HepG2 (cell line): ENCODE measurements around the gene TP53BP2. TPM values are rescaled to one million over a fixed set of nuclear protein-coding genes. Genes with fewer than 3 reads are reported as not detected.
A peak's percentile ranks its signal among the peaks of the same experiment; 100 is the strongest.

Source experiments
- ATAC-seq: fragments of 200-7000 bp; cut with Tn5 transposase; 3 replicates; pipeline ENCODE4 v1.9.1; 2020; ENCODE audit warnings: mild to moderate bottlenecking, moderate library complexity
- BruUV-seq: library from RNA; stranded (reverse); fragments of 400-500 nt; replicated peaks from 2 replicates; lab custom pipeline; 2021; lab: Mats Ljungman, UMichigan
- CTCF ChIA-PET: fragments of 300-600 bp; formaldehyde crosslinking; extraction: SDS; loops from one replicate; lab custom pipeline; 2021; ENCODE audit warnings: low total read pairs, inconsistent platforms, low intra/inter-chr PET ratio; lab: Yijun Ruan, JAX
- POLR2A ChIA-PET: fragments of 350-600 bp; sonication (Branson Sonifier 250); formaldehyde crosslinking; loops from one replicate; lab custom pipeline; 2020; ENCODE audit warnings: antibody characterized with exemption, inconsistent platforms; lab: Yijun Ruan, JAX
- DNase-seq: peaks from one replicate; pipeline ENCODE4 v3.0.0-alpha.2; 2015; ENCODE audit warnings: low spot score
- FAIRE-seq: peaks from 3 replicates; lab custom pipeline; 2011; peaks lifted over from hg19 to GRCh38; lab: Jason Lieb, UNC
- H2AFZ ChIP-seq: one replicate; pipeline ENCODE4 v1.6.1; 2011; ENCODE audit warnings: low read length, inconsistent platforms
- H3K27ac ChIP-seq: fragments of 300-600 bp; 3 replicates; pipeline ENCODE4 v1.8.0; 2011; ENCODE audit warnings: mixed run types, mild to moderate bottlenecking, mixed read lengths, low read length, inconsistent platforms; ENCODE audit not compliant: insufficient read depth; ENCODE audit errors: extremely low read length
- H3K27me3 ChIP-seq, 2 experiments: fragments of 200-600 bp in 1 of 2; 2 replicates in 1 of 2; 3 replicates in 1 of 2; pipeline versions ENCODE4 v1.6.0 to v1.8.0; 2011; ENCODE audit warnings: low read length in 2 of 2, mild to moderate bottlenecking in 2 of 2, moderate library complexity in 2 of 2, inconsistent platforms in 1 of 2; ENCODE audit not compliant: insufficient read depth in 2 of 2, control insufficient read depth in 1 of 2
- H3K36me3 ChIP-seq, 2 experiments: fragments of 200-600 bp in 1 of 2; replicated peaks in 1 of 2; 2 replicates in 1 of 2; 3 replicates in 1 of 2; pipeline versions ENCODE4 v1.5.1 to v1.8.0; 2011; ENCODE audit warnings: low read length in 2 of 2, inconsistent platforms in 1 of 2; ENCODE audit not compliant: insufficient read depth in 2 of 2, control insufficient read depth in 1 of 2
- H3K4me1 ChIP-seq: 2 replicates; pipeline ENCODE4 v1.5.1; 2012; ENCODE audit warnings: low read length, inconsistent platforms; ENCODE audit not compliant: insufficient read depth
- H3K4me2 ChIP-seq: 2 replicates; pipeline ENCODE4 v1.6.0; 2011; ENCODE audit warnings: low read depth, low read length, inconsistent platforms
- H3K4me3 ChIP-seq, 3 experiments: fragments of 200-600 bp in 1 of 3; sonication (generic), shearing (Covaris generic) in 1 of 3; replicated peaks in 1 of 3; 2 replicates each; pipeline ENCODE4 v1.5.1; 2011 to 2016; ENCODE audit warnings: low read length in 3 of 3, inconsistent platforms in 2 of 3, low read depth in 2 of 3, mild to moderate bottlenecking in 2 of 3, control low read depth in 1 of 3, mixed read lengths in 1 of 3; ENCODE audit not compliant: insufficient read depth in 1 of 3
- H3K79me2 ChIP-seq: one replicate; pipeline ENCODE4 v1.6.1; 2011; ENCODE audit warnings: low read length, inconsistent platforms; ENCODE audit not compliant: insufficient read depth
- H3K9ac ChIP-seq: 2 replicates; pipeline ENCODE4 v1.6.0; 2011; ENCODE audit warnings: mild to moderate bottlenecking, low read depth, low read length, inconsistent platforms; ENCODE audit not compliant: insufficient read depth
- H3K9me3 ChIP-seq: 2 replicates; pipeline ENCODE4 v1.5.1; 2012; ENCODE audit warnings: mild to moderate bottlenecking, low read length
- H4K20me1 ChIP-seq: 2 replicates; pipeline ENCODE4 v1.6.0; 2011; ENCODE audit warnings: inconsistent platforms, mild to moderate bottlenecking, low read length, moderate library complexity; ENCODE audit not compliant: insufficient read depth
- ATF6 ChIP-seq: sonication (generic); formaldehyde crosslinking; conservative IDR thresholded peaks from 2 replicates; pipeline ENCODE4 v1.4.0; 2020; ENCODE audit warnings: missing genetic modification reagents
- FOSL1 ChIP-seq: sonication (generic); formaldehyde crosslinking; IDR thresholded peaks from 2 replicates; pipeline ENCODE4 v1.9.0; 2021; ENCODE audit warnings: missing genetic modification reagents, borderline replicate concordance
- GATAD1 ChIP-seq: IDR thresholded peaks from 2 replicates; pipeline ENCODE4 v1.6.1; 2016; ENCODE audit warnings: missing genetic modification reagents, missing compliant biosample characterization
- GATAD2A ChIP-seq: IDR thresholded peaks from 2 replicates; pipeline ENCODE4 v1.6.1; 2016
- HHEX ChIP-seq: IDR thresholded peaks from 2 replicates; pipeline ENCODE4 v1.6.1; 2016; ENCODE audit warnings: control low read depth
- KDM2A ChIP-seq: sonication (generic); formaldehyde crosslinking; IDR thresholded peaks from 2 replicates; pipeline ENCODE4 v1.4.0; 2020; ENCODE audit warnings: low read depth, missing genetic modification reagents, borderline replicate concordance
- MXD3 ChIP-seq: IDR thresholded peaks from 2 replicates; pipeline ENCODE4 v1.6.1; 2016; ENCODE audit warnings: mild to moderate bottlenecking, missing biosample characterization, missing genetic modification reagents
- MXD4 ChIP-seq: IDR thresholded peaks from 2 replicates; pipeline ENCODE4 v1.6.1; 2016; ENCODE audit warnings: mild to moderate bottlenecking, missing biosample characterization, missing genetic modification reagents
- PRPF4 ChIP-seq: fragments of 200-400 bp; formaldehyde crosslinking; IDR thresholded peaks from 2 replicates; pipeline ENCODE4 v1.6.1; 2016; ENCODE audit warnings: low read length, low read depth; ENCODE audit not compliant: poor library complexity, severe bottlenecking
- REPIN1 ChIP-seq: sonication (generic); formaldehyde crosslinking; IDR thresholded peaks from 2 replicates; pipeline ENCODE4 v1.8.0; 2022; ENCODE audit warnings: missing genetic modification reagents, low read depth, mild to moderate bottlenecking, borderline replicate concordance
- RORA ChIP-seq: sonication (generic); formaldehyde crosslinking; IDR thresholded peaks from 2 replicates; pipeline ENCODE4 v1.5.0; 2020; ENCODE audit warnings: mild to moderate bottlenecking, missing genetic modification reagents, moderate library complexity
- TCF7L2 ChIP-seq: IDR thresholded peaks from 2 replicates; pipeline ENCODE4 v1.6.1; 2011; ENCODE audit warnings: mild to moderate bottlenecking, low read depth, low read length, moderate library complexity
- TFAP4 ChIP-seq: sonication (generic); IDR thresholded peaks from 2 replicates; pipeline ENCODE4 v1.6.1; 2016; ENCODE audit warnings: low read depth, borderline replicate concordance
- ZEB1 ChIP-seq: IDR thresholded peaks from 2 replicates; pipeline ENCODE4 v1.6.1; 2012; ENCODE audit warnings: mild to moderate bottlenecking, low read depth, inconsistent platforms; ENCODE audit not compliant: insufficient replicate concordance
- ZMAT5 ChIP-seq: sonication (generic); formaldehyde crosslinking; IDR thresholded peaks from 2 replicates; pipeline ENCODE4 v1.5.0; 2020; ENCODE audit warnings: mild to moderate bottlenecking, low read depth, missing genetic modification reagents, borderline replicate concordance
- ZNF230 ChIP-seq: sonication (generic); formaldehyde crosslinking; IDR thresholded peaks from 2 replicates; pipeline ENCODE4 v1.4.0; 2020; ENCODE audit warnings: mild to moderate bottlenecking, missing genetic modification reagents
- ZNF367 ChIP-seq: sonication (generic); formaldehyde crosslinking; IDR thresholded peaks from 2 replicates; pipeline ENCODE4 v1.4.0; 2020; ENCODE audit warnings: missing genetic modification reagents, borderline replicate concordance
- ZNF550 ChIP-seq: sonication (generic); formaldehyde crosslinking; IDR thresholded peaks from 2 replicates; pipeline ENCODE4 v1.4.0; 2020; ENCODE audit warnings: mild to moderate bottlenecking, missing genetic modification reagents, borderline replicate concordance
- ZNF556 ChIP-seq: sonication (generic); formaldehyde crosslinking; IDR thresholded peaks from 2 replicates; pipeline ENCODE4 v1.4.0; 2020; ENCODE audit warnings: mild to moderate bottlenecking, missing genetic modification reagents, borderline replicate concordance
- ZNF569 ChIP-seq: sonication (generic); formaldehyde crosslinking; IDR thresholded peaks from 2 replicates; pipeline ENCODE4 v1.5.0; 2020; ENCODE audit warnings: mild to moderate bottlenecking, missing genetic modification reagents, moderate library complexity, borderline replicate concordance
- ZNF614 ChIP-seq: IDR thresholded peaks from 2 replicates; pipeline ENCODE4 v1.6.1; 2018; ENCODE audit warnings: missing biosample characterization, missing genetic modification reagents, inconsistent platforms, borderline replicate concordance
- ZNF790 ChIP-seq: sonication (generic); formaldehyde crosslinking; IDR thresholded peaks from 2 replicates; pipeline ENCODE4 v1.8.0; 2022; ENCODE audit warnings: missing genetic modification reagents, mild to moderate bottlenecking, borderline replicate concordance
- ZNF792 ChIP-seq: IDR thresholded peaks from 2 replicates; pipeline ENCODE4 v1.6.1; 2016
- WGBS: methylation state at CpG from one replicate; pipeline ENCODE4 v1.1.6; 2017; ENCODE audit warnings: low lambda C conversion rate; 5-methylcytosine and 5-hydroxymethylcytosine counted together
- in situ Hi-C: cut with HindIII; loops from 2 replicates; pipeline ENCODE4 v1.10.0; 2017; ENCODE audit warnings: low pct_unique_long_range_greater_than_20kb; ENCODE audit not compliant: extremely low pct_ligation_motif_present
- intact Hi-C: fragments of 100-400 bp; cut with micrococcal nuclease; formaldehyde crosslinking; loops from one replicate; pipeline ENCODE4 v1.10.0; 2022; ENCODE audit not compliant: unreplicated experiment
- polyA plus RNA-seq, 8 experiments: library from polyadenylated mRNA; depleted of rRNA in 3 of 8; stranded (reverse) in 7 of 8; unstranded in 1 of 8; fragments of >200 nt; fragmentation: Illumina TruSeq in 4 of 8; extraction: Trizol in 4 of 8; gene quantifications; 2 replicates each; pipeline versions ENCODE4 v1.2.1 to v1.2.3, GENCODE V29; 2011 to 2016; ENCODE audit warnings: low read depth in 4 of 8, missing spikeins in 1 of 8, mixed read lengths in 1 of 8; ENCODE audit not compliant: insufficient read depth in 1 of 8
- total RNA-seq, 5 experiments: library from RNA; depleted of rRNA; stranded (reverse); fragments of >200 nt; fragmentation: Illumina TruSeq; extraction: Trizol; gene quantifications; 2 replicates each; pipeline ENCODE4 v1.2.3, GENCODE V29; 2016; ENCODE audit warnings: low read depth in 1 of 5

TP53BP2 gene
- total and polyA plus RNA-seq, 2 of the 13 experiments (the other 11 are each of a cell fraction or from before 2014, with no cell fraction given): 10.0 to 14.0 TPM

- 22% methylated on average over 4 of the region's 7 CpGs for WGBS
- Histone ChIP-seq H3K27ac (peak overlapping the region; percentile 40), H3K9me3 (no peaks in the 10 kb centered on the region), H4K20me1 (no peaks in the 10 kb centered on the region), H3K27me3 (no peaks in the 10 kb centered on the region), H3K4me2 (peak overlapping the region; percentile 82), H3K4me3 (peak overlapping the region in 2 of 3 experiments; percentile 20 to 53; a peak in 3 of 6 replicates), H3K9ac (peak overlapping the region; percentile 55), H3K4me1 (peaks cover 28% of the 10 kb centered on the region), H3K79me2 (no peaks in the 10 kb centered on the region), H2AFZ (no peak overlapping the region), H3K36me3 (no peaks in the 10 kb centered on the region)
- POLR2A ChIA-PET: interaction anchor here (1.0 to 2.2 kb wide), 5 partner anchors 9 to 227 kb away, joined by 3 to 15 read pairs (median 5); partner anchors contain the start of gene TP53BP2
- DNase-seq (peak; percentile 64), FAIRE-seq (no peak), ATAC-seq (peak; percentile 59)
- CTCF ChIA-PET: no interaction called here
- TSS peak; percentile 79 for BruUV-seq
- intact Hi-C loops: no loop called here
- in situ Hi-C loops: no loop called here
- no peak for TF ChIP-seq ZNF556 (CRISPR knock-in tag)
- TF ChIP-seq GATAD2A (CRISPR knock-in tag): no peak
- TF ChIP-seq TFAP4: peak; percentile 33; the same call in 1 of the 2 replicates
- 0 out of 2 replicates have a peak, but pooled peaks have one; percentile 17 for TF ChIP-seq ZNF614 (CRISPR knock-in tag)
- TF ChIP-seq ZNF569 (CRISPR knock-in tag): no peak
- TF ChIP-seq ATF6: no peak
- no peak for TF ChIP-seq ZNF790 (CRISPR knock-in tag)
- no peak for TF ChIP-seq ZMAT5
- no peak for TF ChIP-seq MXD4 (CRISPR knock-in tag)
- no peak for TF ChIP-seq TCF7L2
- TF ChIP-seq RORA: no peak
- no peak for TF ChIP-seq FOSL1 (CRISPR knock-in tag)
- no peak for TF ChIP-seq ZNF550 (CRISPR knock-in tag)
- TF ChIP-seq KDM2A (CRISPR knock-in tag): 0 out of 2 replicates have a peak, but pooled peaks have one; percentile 2
- no peak for TF ChIP-seq MXD3 (CRISPR knock-in tag)
- 0 out of 2 replicates have a peak, but pooled peaks have one; percentile 7 for TF ChIP-seq ZNF230 (CRISPR knock-in tag)
- TF ChIP-seq ZEB1: peak; percentile 39
- 0 out of 2 replicates have a peak, but pooled peaks have one; percentile 2 for TF ChIP-seq REPIN1 (CRISPR knock-in tag)
- TF ChIP-seq ZNF792 (CRISPR knock-in tag): no peak
- TF ChIP-seq GATAD1 (CRISPR knock-in tag): no peak
- TF ChIP-seq PRPF4: no peak
- TF ChIP-seq ZNF367: no peak
- peak; percentile 64 for TF ChIP-seq HHEX (CRISPR knock-in tag)
Observed at GRCh38 chr1:223765719-223766340, 79.9 kb downstream of the TP53BP2 start.
